ENCODE results near the gene ACTR1B.
"Not testable (repeated sequence)": the region's sequence is repeated elsewhere in the genome, so short reads cannot be mapped to it uniquely, and the experiment has no call there.

Gene ACTR1B

GRCh38 chr2:97658691-97659157 lies 5.1 kb downstream of the ACTR1B start:
- no peak for DNase-seq (ENCODE audit: low read depth)

GRCh38 chr2:97657986-97658690 lies 5.7 kb downstream of the ACTR1B start:
- DNase-seq (ENCODE audit: low read depth) = no peak

GRCh38 chr2:97656905-97657587 lies 6.8 kb downstream of the ACTR1B start:
- no peak for DNase-seq (ENCODE audit: low read depth)

GRCh38 chr2:97656129-97656755 lies 7.6 kb downstream of the ACTR1B start:
- no peak for DNase-seq (ENCODE audit: low read depth)

- DNase-seq (ENCODE audit: low read depth) = no peak
Observed at GRCh38 chr2:97654791-97655190, 9.1 kb downstream of the ACTR1B start.

- DNase-seq (ENCODE audit: low read depth) = no peak
Observed at GRCh38 chr2:97654309-97654708, 9.5 kb downstream of the ACTR1B start.

GRCh38 chr2:97653874-97654273 lies 10.0 kb downstream of the ACTR1B start:
- DNase-seq (ENCODE audit: low read depth) = no peak

GRCh38 chr2:97653473-97653872 lies 10.4 kb downstream of the ACTR1B start:
- no peak for DNase-seq (ENCODE audit: low read depth)

- no peak for DNase-seq (ENCODE audit: low read depth)
Observed at GRCh38 chr2:97651114-97651513, 12.7 kb downstream of the ACTR1B start.

GRCh38 chr2:97646977-97647376 lies 16.9 kb downstream of the ACTR1B start:
- no peak for DNase-seq (ENCODE audit: low read depth)

GRCh38 chr2:97645695-97646629 lies 17.9 kb downstream of the ACTR1B start, which contains the start of gene COX5B:
Gene COX5B, plus strand, starts transcription at chr2:97646062. Its CDS starts 25 bp downstream, at chr2:97646087.
- peak; percentile 96 for DNase-seq (ENCODE audit: low read depth)

- no peak for DNase-seq (ENCODE audit: low read depth)
Observed at GRCh38 chr2:97645112-97645694, 18.6 kb downstream of the ACTR1B start.

GRCh38 chr2:97644023-97644717 lies 19.7 kb downstream of the ACTR1B start:
- DNase-seq (ENCODE audit: low read depth) = no peak

GRCh38 chr2:97626049-97626430 lies 37.8 kb downstream of the ACTR1B start:
- DNase-seq (ENCODE audit: low read depth) = not testable (repeated sequence)

- DNase-seq (ENCODE audit: low read depth) = not testable (repeated sequence)
Observed at GRCh38 chr2:97625354-97626048, 38.3 kb downstream of the ACTR1B start.

- DNase-seq (ENCODE audit: low read depth) = not testable (repeated sequence)
Observed at GRCh38 chr2:97622976-97623375, 40.9 kb downstream of the ACTR1B start.

GRCh38 chr2:97620492-97620891 lies 43.4 kb downstream of the ACTR1B start:
- not testable (repeated sequence) for DNase-seq (ENCODE audit: low read depth)

GRCh38 chr2:97618939-97619827 lies 44.7 kb downstream of the ACTR1B start:
- peak; percentile 4 for DNase-seq (ENCODE audit: low read depth)

- DNase-seq (ENCODE audit: low read depth) = no peak
Observed at GRCh38 chr2:97617911-97618310, 45.9 kb downstream of the ACTR1B start.
